ENCODE data around the gene MIR17HG.
A peak's percentile ranks its signal among the peaks of the same experiment; 100 is the strongest.
"Not testable (repeated sequence)": the region's sequence is repeated elsewhere in the genome, so short reads cannot be mapped to it uniquely, and the experiment has no call there.

The MIR17HG gene

GRCh38 chr13:91347996-91348905 lies 764 bp downstream of the MIR17HG start:
- DNase-seq (ENCODE audit: low read depth in 2 of 2), result peak; percentile 29 to 50

- DNase-seq (ENCODE audit: low read depth in 2 of 2), result peak; percentile 81 to 90
Measured at GRCh38 chr13:91348906-91349435, 1.5 kb downstream of the MIR17HG start.

- no peak for DNase-seq (ENCODE audit: low read depth in 2 of 2)
Measured at GRCh38 chr13:91349992-91350911, 2.8 kb downstream of the MIR17HG start.

- DNase-seq (ENCODE audit: low read depth in 2 of 2), result no peak
Measured at GRCh38 chr13:91351123-91351522, 3.6 kb downstream of the MIR17HG start.

GRCh38 chr13:91351980-91352379 lies 4.5 kb downstream of the MIR17HG start:
- no peak for DNase-seq (ENCODE audit: low read depth in 2 of 2)

GRCh38 chr13:91352891-91353290 lies 5.4 kb downstream of the MIR17HG start:
- DNase-seq (ENCODE audit: low read depth in 2 of 2), result not testable (repeated sequence)

- DNase-seq (ENCODE audit: low read depth in 2 of 2), result no peak
Measured at GRCh38 chr13:91353494-91353893, 6.0 kb downstream of the MIR17HG start.

- no peak for DNase-seq (ENCODE audit: low read depth in 2 of 2)
Measured at GRCh38 chr13:91355099-91355825, 7.8 kb downstream of the MIR17HG start.

GRCh38 chr13:91355826-91356710 lies 8.6 kb downstream of the MIR17HG start:
- DNase-seq (ENCODE audit: low read depth in 2 of 2), result no peak

DNA sequence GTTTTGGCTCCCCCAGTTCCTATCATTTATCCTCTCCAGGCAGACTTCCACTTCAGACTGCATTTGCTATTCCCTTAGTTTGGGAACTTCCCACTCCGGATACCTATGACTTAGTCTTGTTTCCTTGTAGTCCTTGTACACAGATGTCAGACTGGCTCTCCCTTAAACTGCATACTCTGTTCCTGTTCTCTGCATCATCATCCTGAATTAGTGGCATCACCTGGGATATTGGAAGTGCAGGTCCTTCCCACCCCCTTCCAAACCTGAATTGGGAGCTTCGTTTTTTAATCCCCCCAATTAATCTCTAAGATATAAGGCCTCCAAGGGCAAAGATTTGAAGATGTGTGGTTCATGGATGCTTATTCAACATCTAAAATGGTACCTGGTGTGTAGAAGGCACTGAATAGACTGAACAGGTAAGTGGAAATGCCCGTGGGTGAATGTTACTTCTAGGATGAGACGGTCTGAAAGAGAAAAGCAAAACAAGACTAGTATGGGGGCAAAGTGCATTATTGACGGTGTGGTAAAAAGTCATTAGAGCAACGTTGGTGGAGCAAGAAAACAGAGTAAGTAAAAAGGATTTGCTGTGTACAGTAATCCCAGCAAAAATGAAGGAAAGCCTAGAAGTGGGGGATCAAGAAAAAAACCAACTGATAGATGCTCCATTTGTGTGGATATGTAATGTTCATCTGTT lies 9.6 kb downstream of the MIR17HG start:
- no peak for DNase-seq (ENCODE audit: low read depth in 2 of 2)

- no peak for DNase-seq (ENCODE audit: low read depth in 2 of 2)
Measured at GRCh38 chr13:91357613-91358386, 10.3 kb downstream of the MIR17HG start.

GRCh38 chr13:91358387-91358782 lies 10.9 kb downstream of the MIR17HG start:
- DNase-seq (ENCODE audit: low read depth in 2 of 2), result no peak

- no peak for DNase-seq (ENCODE audit: low read depth in 2 of 2)
Measured at GRCh38 chr13:91359111-91359510, 11.6 kb downstream of the MIR17HG start.

GRCh38 chr13:91359631-91360030 lies 12.1 kb downstream of the MIR17HG start:
- DNase-seq (ENCODE audit: low read depth in 2 of 2), result no peak

- DNase-seq (ENCODE audit: low read depth in 2 of 2), result no peak
Measured at GRCh38 chr13:91360246-91360751, 12.8 kb downstream of the MIR17HG start.

DNA sequence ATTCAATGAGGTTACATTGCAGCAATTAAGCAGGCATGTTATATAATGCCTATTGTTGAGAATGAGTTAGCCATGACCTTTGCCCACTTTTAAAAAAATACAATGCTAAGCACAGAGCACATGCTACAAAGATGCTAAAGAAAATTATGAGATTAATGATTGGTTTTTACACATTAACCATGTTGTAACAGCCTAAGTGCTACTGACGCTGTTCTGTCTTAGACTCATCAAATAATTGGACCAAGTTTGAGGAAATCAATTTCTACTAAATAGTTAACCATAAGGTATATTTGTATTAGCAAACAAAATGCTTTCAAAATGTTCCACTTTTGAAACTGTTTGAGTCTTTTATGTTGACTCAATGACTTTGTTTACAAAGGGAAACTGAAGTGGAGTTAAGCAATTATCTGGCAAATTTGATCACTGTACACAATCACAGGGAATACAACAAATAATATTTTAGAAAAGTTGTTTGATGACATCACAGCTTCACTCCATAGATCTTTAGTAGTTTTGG lies 14.3 kb downstream of the MIR17HG start:
- DNase-seq (ENCODE audit: low read depth in 2 of 2), result no peak

GRCh38 chr13:91362908-91363307 lies 15.4 kb downstream of the MIR17HG start:
- no peak for DNase-seq (ENCODE audit: low read depth in 2 of 2)

DNA sequence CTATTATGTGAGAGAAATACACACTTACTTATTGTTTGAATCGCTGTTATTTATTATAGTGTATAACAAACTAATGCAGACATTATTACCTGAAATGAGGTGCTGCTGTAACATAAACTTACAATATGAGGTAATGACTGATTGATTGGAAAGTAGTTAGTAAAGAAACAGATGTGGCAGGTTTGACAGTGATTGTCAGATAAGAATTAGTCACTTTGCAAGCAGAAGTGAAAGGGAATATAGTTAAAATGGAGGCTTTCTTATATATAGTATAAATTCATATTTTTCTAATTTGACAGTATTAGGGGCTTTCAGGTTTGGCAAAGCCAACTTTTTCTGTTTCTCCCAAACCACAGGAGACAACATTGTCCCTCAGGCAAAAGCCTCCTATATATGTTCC lies 20.6 kb downstream of the MIR17HG start:
- DNase-seq (ENCODE audit: low read depth in 2 of 2), result no peak
